Mucosa of rectum (tissue), 2 donors: ENCODE results near the gene GNA15.

Experiments
- H3K27ac ChIP-seq, 2 donors: one replicate each; pipeline ENCODE4 v1.7.0; 2013; ENCODE audit warnings: inconsistent platforms in 2 of 2, low read depth in 2 of 2, low read length in 2 of 2
- H3K27me3 ChIP-seq, 2 donors: one replicate each; pipeline ENCODE4 v1.7.0; 2013; ENCODE audit warnings: low read length in 2 of 2; ENCODE audit not compliant: control insufficient read depth in 2 of 2, insufficient read depth in 2 of 2
- H3K36me3 ChIP-seq, 2 donors: one replicate each; pipeline ENCODE4 v1.7.0; 2013; ENCODE audit warnings: low read length in 2 of 2; ENCODE audit not compliant: control insufficient read depth in 2 of 2, insufficient read depth in 2 of 2
- H3K4me1 ChIP-seq, 2 donors: one replicate each; pipeline ENCODE4 v1.7.0; 2013; ENCODE audit warnings: low read length in 2 of 2, mild to moderate bottlenecking in 1 of 2; ENCODE audit not compliant: control insufficient read depth in 2 of 2, insufficient read depth in 2 of 2
- H3K4me3 ChIP-seq, 2 donors: one replicate each; pipeline ENCODE4 v1.7.0; 2013; ENCODE audit warnings: low read length in 2 of 2
- H3K9ac ChIP-seq, 2 donors: one replicate each; pipeline ENCODE4 v1.7.0; 2013; ENCODE audit warnings: low read length in 2 of 2, low read depth in 1 of 2, mild to moderate bottlenecking in 1 of 2
- H3K9me3 ChIP-seq, 2 donors: one replicate each; pipeline ENCODE4 v1.7.0; 2013; ENCODE audit warnings: low read length in 2 of 2; ENCODE audit not compliant: control insufficient read depth in 2 of 2
- donor health status: healthy.
- donor health status: Normal muscosa, but diverticular disease.

Gene GNA15

DNA sequence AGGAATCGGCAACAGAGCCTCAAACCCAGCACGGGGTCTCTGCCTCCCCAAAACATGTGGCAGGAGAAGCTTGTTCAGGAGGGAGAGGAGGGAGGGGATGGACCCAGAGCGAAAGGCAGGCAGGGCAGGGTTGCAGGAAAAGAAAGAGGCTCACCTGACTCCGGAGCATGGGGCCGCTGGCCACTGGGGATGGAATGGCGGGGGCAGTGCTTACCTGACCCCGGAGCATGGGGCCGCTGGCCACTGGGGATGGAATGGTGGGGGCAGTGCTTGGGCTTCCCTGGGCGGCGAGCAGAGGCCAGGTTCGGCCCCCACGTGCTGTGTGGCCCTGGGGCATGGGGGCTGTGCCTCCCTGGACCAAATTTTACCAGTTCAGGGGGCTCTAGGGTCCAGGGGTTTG lies 75.4 kb downstream of the GNA15 start:
- H3K4me1 ChIP-seq: no peaks in the 10 kb centered on the region
- no peak overlapping the region for H3K27ac ChIP-seq
- H3K9ac ChIP-seq: no peak overlapping the region

DNA sequence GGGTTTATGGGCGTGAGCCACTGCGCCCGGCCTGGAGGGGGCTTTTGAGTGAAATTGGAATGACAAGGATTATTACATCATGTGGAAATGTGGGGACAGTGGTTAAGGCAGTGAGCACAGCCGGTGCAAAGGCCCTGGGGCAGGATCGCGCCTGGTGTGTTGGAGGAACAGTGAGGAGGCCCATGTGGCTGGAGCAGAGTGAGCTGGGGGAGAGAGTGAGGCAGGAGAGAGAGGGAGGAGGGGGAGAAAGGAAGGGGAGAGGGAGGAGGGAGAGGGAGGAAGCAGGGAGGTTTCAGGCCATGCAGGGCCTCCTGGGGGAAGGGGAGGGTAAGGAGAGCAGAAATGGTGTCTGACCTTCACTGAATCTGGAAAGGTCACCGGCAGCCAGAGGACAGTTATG lies 77.3 kb downstream of the GNA15 start:
- Histone ChIP-seq H3K9me3 (no peaks in the 10 kb centered on the region), H3K4me1 (no peaks in the 10 kb centered on the region), H3K27me3 (no peaks in the 10 kb centered on the region), H3K9ac (no peak overlapping the region), H3K36me3 (no peaks in the 10 kb centered on the region), H3K27ac (no peak overlapping the region), H3K4me3 (no peak overlapping the region)

More for the DNA sequence above, 75.4 kb downstream of the GNA15 start:
- no peaks in the 10 kb centered on the region for H3K9me3 ChIP-seq
- H3K36me3 ChIP-seq: peaks cover 14 to 16% of the 10 kb centered on the region in 2 donors
- no peak overlapping the region for H3K4me3 ChIP-seq
- no peaks in the 10 kb centered on the region for H3K27me3 ChIP-seq
